ENCODE measurements around the gene ZNF341.
A peak's percentile ranks its signal among the peaks of the same experiment; 100 is the strongest.

The ZNF341 gene

DNA sequence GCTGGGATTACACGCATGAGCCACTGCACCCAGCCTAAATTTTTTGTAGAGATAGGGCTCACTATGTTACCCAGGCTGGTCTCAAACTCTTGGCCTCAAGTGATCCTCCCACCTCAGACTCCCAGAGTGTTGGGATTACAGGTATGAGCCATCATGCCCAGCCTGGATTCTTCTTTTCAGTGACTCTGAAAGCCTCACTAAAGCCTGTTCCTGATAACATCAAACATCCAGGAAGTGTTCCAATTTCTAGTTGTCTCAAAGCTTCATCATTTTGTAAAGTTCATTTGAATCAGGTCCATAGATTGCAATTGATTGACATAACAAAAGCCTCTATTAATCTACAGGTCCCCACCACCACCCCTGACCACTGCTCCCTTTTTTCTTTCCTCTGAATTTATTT, 50.1 kb downstream of the ZNF341 start:
- peaks cover 0 to 9% of the 10 kb centered on the region in 2 donors for H3K4me1 ChIP-seq (ENCODE audit: control insufficient read depth in 2 of 2, insufficient read depth in 2 of 2, low read length in 2 of 2)
- H3K27me3 ChIP-seq (ENCODE audit: control insufficient read depth in 2 of 2, insufficient read depth in 2 of 2, low read length in 2 of 2): no peaks in the 10 kb centered on the region
- no peak overlapping the region for H3K4me3 ChIP-seq (ENCODE audit: low read length in 2 of 2)
- no peak overlapping the region for H3K27ac ChIP-seq (ENCODE audit: low read depth in 2 of 2, low read length in 2 of 2)
- H3K36me3 ChIP-seq (ENCODE audit: control insufficient read depth in 2 of 2, insufficient read depth in 2 of 2, low read length in 2 of 2): peaks cover 0 to 3% of the 10 kb centered on the region in 2 donors
- no peaks in the 10 kb centered on the region for H3K9me3 ChIP-seq (ENCODE audit: control insufficient read depth in 2 of 2, low read length in 2 of 2)
- no peak overlapping the region for H3K9ac ChIP-seq (ENCODE audit: low read depth in 1 of 2, low read length in 2 of 2)

GRCh38 chr20:33783256-33783655, 51.5 kb downstream of the ZNF341 start:
- Histone ChIP-seq H3K4me1 (ENCODE audit: control insufficient read depth in 2 of 2, insufficient read depth in 2 of 2, low read length in 2 of 2) (peaks cover 0 to 9% of the 10 kb centered on the region in 2 donors), H3K27ac (ENCODE audit: low read depth in 2 of 2, low read length in 2 of 2) (no peak overlapping the region), H3K9ac (ENCODE audit: low read depth in 1 of 2, low read length in 2 of 2) (no peak overlapping the region), H3K9me3 (ENCODE audit: control insufficient read depth in 2 of 2, low read length in 2 of 2) (no peaks in the 10 kb centered on the region), H3K36me3 (ENCODE audit: control insufficient read depth in 2 of 2, insufficient read depth in 2 of 2, low read length in 2 of 2) (peaks cover 0 to 3% of the 10 kb centered on the region in 2 donors), H3K4me3 (ENCODE audit: low read length in 2 of 2) (no peak overlapping the region), H3K27me3 (ENCODE audit: control insufficient read depth in 2 of 2, insufficient read depth in 2 of 2, low read length in 2 of 2) (no peaks in the 10 kb centered on the region)

DNA sequence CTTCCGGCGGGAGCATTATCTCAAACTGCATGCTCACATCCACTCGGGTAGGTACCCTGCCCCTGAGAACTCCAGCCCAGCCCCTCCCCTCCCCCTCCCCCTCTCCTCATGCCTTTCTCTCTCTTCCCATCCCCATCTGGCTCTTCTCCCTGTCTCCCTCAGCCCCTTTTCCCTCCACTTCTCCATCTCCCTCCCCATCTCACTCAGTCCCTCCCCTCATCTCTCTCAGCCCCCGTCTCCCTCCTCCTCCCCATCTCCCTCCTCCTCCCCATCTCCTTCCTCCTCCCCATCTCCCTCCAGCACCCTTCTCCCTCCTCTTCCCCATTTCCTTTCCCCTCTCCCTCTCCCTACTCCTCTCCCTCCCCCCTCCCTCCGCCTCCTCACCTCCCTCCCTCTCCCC, 52.0 kb downstream of the ZNF341 start:
- Histone ChIP-seq H3K9me3 (ENCODE audit: control insufficient read depth in 2 of 2, low read length in 2 of 2) (no peaks in the 10 kb centered on the region), H3K4me1 (ENCODE audit: control insufficient read depth in 2 of 2, insufficient read depth in 2 of 2, low read length in 2 of 2) (peaks cover 0 to 14% of the 10 kb centered on the region in 2 donors), H3K27ac (ENCODE audit: low read depth in 2 of 2, low read length in 2 of 2) (no peak overlapping the region), H3K4me3 (ENCODE audit: low read length in 2 of 2) (no peak overlapping the region), H3K27me3 (ENCODE audit: control insufficient read depth in 2 of 2, insufficient read depth in 2 of 2, low read length in 2 of 2) (no peaks in the 10 kb centered on the region), H3K9ac (ENCODE audit: low read depth in 1 of 2, low read length in 2 of 2) (no peak overlapping the region), H3K36me3 (ENCODE audit: control insufficient read depth in 2 of 2, insufficient read depth in 2 of 2, low read length in 2 of 2) (peaks cover 0 to 3% of the 10 kb centered on the region in 2 donors)

GRCh38 chr20:33784225-33784624, 52.4 kb downstream of the ZNF341 start:
- Histone ChIP-seq H3K4me3 (ENCODE audit: low read length in 2 of 2) (no peak overlapping the region), H3K27me3 (ENCODE audit: control insufficient read depth in 2 of 2, insufficient read depth in 2 of 2, low read length in 2 of 2) (no peaks in the 10 kb centered on the region), H3K36me3 (ENCODE audit: control insufficient read depth in 2 of 2, insufficient read depth in 2 of 2, low read length in 2 of 2) (peaks cover 0 to 3% of the 10 kb centered on the region in 2 donors), H3K4me1 (ENCODE audit: control insufficient read depth in 2 of 2, insufficient read depth in 2 of 2, low read length in 2 of 2) (peaks cover 2 to 17% of the 10 kb centered on the region in 2 donors), H3K27ac (ENCODE audit: low read depth in 2 of 2, low read length in 2 of 2) (no peak overlapping the region), H3K9ac (ENCODE audit: low read depth in 1 of 2, low read length in 2 of 2) (no peak overlapping the region), H3K9me3 (ENCODE audit: control insufficient read depth in 2 of 2, low read length in 2 of 2) (no peaks in the 10 kb centered on the region)

DNA sequence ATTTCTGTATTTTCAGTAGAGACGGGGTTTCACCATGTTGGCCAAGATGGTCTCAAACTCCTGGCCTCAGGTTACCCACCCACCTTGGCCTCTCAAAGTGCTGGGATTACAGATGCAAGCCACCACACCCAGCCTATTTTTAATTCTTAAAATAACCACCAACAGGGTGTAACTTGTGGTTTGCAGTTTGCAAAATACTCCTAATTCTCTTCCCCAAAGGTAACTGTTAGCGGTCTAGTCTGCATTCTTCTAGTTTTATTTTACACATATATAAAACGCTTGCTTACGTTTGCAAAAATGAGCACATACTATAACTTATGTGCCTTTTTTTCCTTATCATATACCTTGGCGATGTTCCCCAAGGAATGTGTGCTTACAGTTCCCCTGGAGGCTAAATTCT, 53.7 kb downstream of the ZNF341 start:
- H3K36me3 ChIP-seq (ENCODE audit: control insufficient read depth in 2 of 2, insufficient read depth in 2 of 2, low read length in 2 of 2): peaks cover 0 to 3% of the 10 kb centered on the region in 2 donors
- no peaks in the 10 kb centered on the region for H3K27me3 ChIP-seq (ENCODE audit: control insufficient read depth in 2 of 2, insufficient read depth in 2 of 2, low read length in 2 of 2)
- no peak overlapping the region for H3K9ac ChIP-seq (ENCODE audit: low read depth in 1 of 2, low read length in 2 of 2)
- H3K4me1 ChIP-seq (ENCODE audit: control insufficient read depth in 2 of 2, insufficient read depth in 2 of 2, low read length in 2 of 2): peaks cover 11 to 25% of the 10 kb centered on the region in 2 donors
- no peaks in the 10 kb centered on the region for H3K9me3 ChIP-seq (ENCODE audit: control insufficient read depth in 2 of 2, low read length in 2 of 2)
- H3K27ac ChIP-seq (ENCODE audit: low read depth in 2 of 2, low read length in 2 of 2): no peak overlapping the region
- H3K4me3 ChIP-seq (ENCODE audit: low read length in 2 of 2): no peak overlapping the region

- Histone ChIP-seq H3K4me3 (ENCODE audit: low read length in 2 of 2) (no peak overlapping the region), H3K27me3 (ENCODE audit: control insufficient read depth in 2 of 2, insufficient read depth in 2 of 2, low read length in 2 of 2) (no peaks in the 10 kb centered on the region), H3K4me1 (ENCODE audit: control insufficient read depth in 2 of 2, insufficient read depth in 2 of 2, low read length in 2 of 2) (peaks cover 22 to 29% of the 10 kb centered on the region in 2 donors), H3K9ac (ENCODE audit: low read depth in 1 of 2, low read length in 2 of 2) (no peak overlapping the region), H3K36me3 (ENCODE audit: control insufficient read depth in 2 of 2, insufficient read depth in 2 of 2, low read length in 2 of 2) (peaks cover 2 to 4% of the 10 kb centered on the region in 2 donors), H3K27ac (ENCODE audit: low read depth in 2 of 2, low read length in 2 of 2) (peak overlapping the region; percentile 58 to 67), H3K9me3 (ENCODE audit: control insufficient read depth in 2 of 2, low read length in 2 of 2) (no peaks in the 10 kb centered on the region)
Measured at GRCh38 chr20:33787253-33787891, 55.6 kb downstream of the ZNF341 start.

- Histone ChIP-seq H3K27ac (ENCODE audit: low read depth in 2 of 2, low read length in 2 of 2) (peak overlapping the region; percentile 88 to 92), H3K4me1 (ENCODE audit: control insufficient read depth in 2 of 2, insufficient read depth in 2 of 2, low read length in 2 of 2) (peaks cover 22 to 29% of the 10 kb centered on the region in 2 donors), H3K36me3 (ENCODE audit: control insufficient read depth in 2 of 2, insufficient read depth in 2 of 2, low read length in 2 of 2) (peaks cover 0 to 4% of the 10 kb centered on the region in 2 donors), H3K4me3 (ENCODE audit: low read length in 2 of 2) (no peak overlapping the region), H3K27me3 (ENCODE audit: control insufficient read depth in 2 of 2, insufficient read depth in 2 of 2, low read length in 2 of 2) (no peaks in the 10 kb centered on the region), H3K9ac (ENCODE audit: low read depth in 1 of 2, low read length in 2 of 2) (no peak overlapping the region), H3K9me3 (ENCODE audit: control insufficient read depth in 2 of 2, low read length in 2 of 2) (no peaks in the 10 kb centered on the region)
Measured at GRCh38 chr20:33788351-33789049, 56.7 kb downstream of the ZNF341 start.

GRCh38 chr20:33789109-33789857, 57.5 kb downstream of the ZNF341 start:
- Histone ChIP-seq H3K27ac (ENCODE audit: low read depth in 2 of 2, low read length in 2 of 2) (peak overlapping the region; percentile 88 to 92), H3K4me1 (ENCODE audit: control insufficient read depth in 2 of 2, insufficient read depth in 2 of 2, low read length in 2 of 2) (peaks cover 22 to 29% of the 10 kb centered on the region in 2 donors), H3K9me3 (ENCODE audit: control insufficient read depth in 2 of 2, low read length in 2 of 2) (no peaks in the 10 kb centered on the region), H3K36me3 (ENCODE audit: control insufficient read depth in 2 of 2, insufficient read depth in 2 of 2, low read length in 2 of 2) (peaks cover 0 to 4% of the 10 kb centered on the region in 2 donors), H3K27me3 (ENCODE audit: control insufficient read depth in 2 of 2, insufficient read depth in 2 of 2, low read length in 2 of 2) (no peaks in the 10 kb centered on the region), H3K4me3 (ENCODE audit: low read length in 2 of 2) (no peak overlapping the region), H3K9ac (ENCODE audit: low read depth in 1 of 2, low read length in 2 of 2) (peak overlapping the region; percentile 38 to 72)

GRCh38 chr20:33789858-33790182, 58.0 kb downstream of the ZNF341 start:
- no peaks in the 10 kb centered on the region for H3K27me3 ChIP-seq (ENCODE audit: control insufficient read depth in 2 of 2, insufficient read depth in 2 of 2, low read length in 2 of 2)
- peaks cover 0 to 4% of the 10 kb centered on the region in 2 donors for H3K36me3 ChIP-seq (ENCODE audit: control insufficient read depth in 2 of 2, insufficient read depth in 2 of 2, low read length in 2 of 2)
- no peak overlapping the region for H3K9ac ChIP-seq (ENCODE audit: low read depth in 1 of 2, low read length in 2 of 2)
- H3K27ac ChIP-seq (ENCODE audit: low read depth in 2 of 2, low read length in 2 of 2): peak overlapping the region; percentile 88 to 92
- no peaks in the 10 kb centered on the region for H3K9me3 ChIP-seq (ENCODE audit: control insufficient read depth in 2 of 2, low read length in 2 of 2)
- no peak overlapping the region for H3K4me3 ChIP-seq (ENCODE audit: low read length in 2 of 2)
- H3K4me1 ChIP-seq (ENCODE audit: control insufficient read depth in 2 of 2, insufficient read depth in 2 of 2, low read length in 2 of 2): peaks cover 22 to 29% of the 10 kb centered on the region in 2 donors

GRCh38 chr20:33790566-33790965, 58.8 kb downstream of the ZNF341 start:
- Histone ChIP-seq H3K4me3 (ENCODE audit: low read length in 2 of 2) (peak overlapping the region in 1 of 2 donors; percentile 20), H3K9ac (ENCODE audit: low read depth in 1 of 2, low read length in 2 of 2) (peak overlapping the region in 1 of 2 donors; percentile 52), H3K36me3 (ENCODE audit: control insufficient read depth in 2 of 2, insufficient read depth in 2 of 2, low read length in 2 of 2) (peaks cover 0 to 4% of the 10 kb centered on the region in 2 donors), H3K27me3 (ENCODE audit: control insufficient read depth in 2 of 2, insufficient read depth in 2 of 2, low read length in 2 of 2) (no peaks in the 10 kb centered on the region), H3K9me3 (ENCODE audit: control insufficient read depth in 2 of 2, low read length in 2 of 2) (no peaks in the 10 kb centered on the region), H3K4me1 (ENCODE audit: control insufficient read depth in 2 of 2, insufficient read depth in 2 of 2, low read length in 2 of 2) (peaks cover 22 to 29% of the 10 kb centered on the region in 2 donors), H3K27ac (ENCODE audit: low read depth in 2 of 2, low read length in 2 of 2) (peak overlapping the region; percentile 88 to 92)
